HepG2 (cell line): ENCODE data around the gene NMNAT3. TPM values are rescaled to one million over a fixed set of nuclear protein-coding genes. Genes with fewer than 3 reads are reported as not detected.
A peak's percentile ranks its signal among the peaks of the same experiment; 100 is the strongest.

Source experiments
- ATAC-seq: fragments of 200-7000 bp; cut with Tn5 transposase; 3 replicates; pipeline ENCODE4 v1.9.1; 2020; ENCODE audit warnings: mild to moderate bottlenecking, moderate library complexity
- BruUV-seq: library from RNA; stranded (reverse); fragments of 400-500 nt; replicated peaks from 2 replicates; lab custom pipeline; 2021; lab: Mats Ljungman, UMichigan
- CTCF ChIA-PET: fragments of 300-600 bp; formaldehyde crosslinking; extraction: SDS; loops from one replicate; lab custom pipeline; 2021; ENCODE audit warnings: low total read pairs, inconsistent platforms, low intra/inter-chr PET ratio; lab: Yijun Ruan, JAX
- POLR2A ChIA-PET: fragments of 350-600 bp; sonication (Branson Sonifier 250); formaldehyde crosslinking; loops from one replicate; lab custom pipeline; 2020; ENCODE audit warnings: antibody characterized with exemption, inconsistent platforms; lab: Yijun Ruan, JAX
- DNase-seq: peaks from one replicate; pipeline ENCODE4 v3.0.0-alpha.2; 2015; ENCODE audit warnings: low spot score
- FAIRE-seq: peaks from 3 replicates; lab custom pipeline; 2011; peaks lifted over from hg19 to GRCh38; lab: Jason Lieb, UNC
- H2AFZ ChIP-seq: one replicate; pipeline ENCODE4 v1.6.1; 2011; ENCODE audit warnings: low read length, inconsistent platforms
- H3K27ac ChIP-seq: fragments of 300-600 bp; 3 replicates; pipeline ENCODE4 v1.8.0; 2011; ENCODE audit warnings: mixed run types, mild to moderate bottlenecking, mixed read lengths, low read length, inconsistent platforms; ENCODE audit not compliant: insufficient read depth; ENCODE audit errors: extremely low read length
- H3K27me3 ChIP-seq, 2 experiments: fragments of 200-600 bp in 1 of 2; 2 replicates in 1 of 2; 3 replicates in 1 of 2; pipeline versions ENCODE4 v1.6.0 to v1.8.0; 2011; ENCODE audit warnings: low read length in 2 of 2, mild to moderate bottlenecking in 2 of 2, moderate library complexity in 2 of 2, inconsistent platforms in 1 of 2; ENCODE audit not compliant: insufficient read depth in 2 of 2, control insufficient read depth in 1 of 2
- H3K36me3 ChIP-seq, 2 experiments: fragments of 200-600 bp in 1 of 2; replicated peaks in 1 of 2; 2 replicates in 1 of 2; 3 replicates in 1 of 2; pipeline versions ENCODE4 v1.5.1 to v1.8.0; 2011; ENCODE audit warnings: low read length in 2 of 2, inconsistent platforms in 1 of 2; ENCODE audit not compliant: insufficient read depth in 2 of 2, control insufficient read depth in 1 of 2
- H3K4me1 ChIP-seq: 2 replicates; pipeline ENCODE4 v1.5.1; 2012; ENCODE audit warnings: low read length, inconsistent platforms; ENCODE audit not compliant: insufficient read depth
- H3K4me2 ChIP-seq: 2 replicates; pipeline ENCODE4 v1.6.0; 2011; ENCODE audit warnings: low read depth, low read length, inconsistent platforms
- H3K4me3 ChIP-seq, 3 experiments: fragments of 200-600 bp in 1 of 3; sonication (generic), shearing (Covaris generic) in 1 of 3; replicated peaks in 1 of 3; 2 replicates each; pipeline ENCODE4 v1.5.1; 2011 to 2016; ENCODE audit warnings: low read length in 3 of 3, inconsistent platforms in 2 of 3, low read depth in 2 of 3, mild to moderate bottlenecking in 2 of 3, control low read depth in 1 of 3, mixed read lengths in 1 of 3; ENCODE audit not compliant: insufficient read depth in 1 of 3
- H3K79me2 ChIP-seq: one replicate; pipeline ENCODE4 v1.6.1; 2011; ENCODE audit warnings: low read length, inconsistent platforms; ENCODE audit not compliant: insufficient read depth
- H3K9ac ChIP-seq: 2 replicates; pipeline ENCODE4 v1.6.0; 2011; ENCODE audit warnings: mild to moderate bottlenecking, low read depth, low read length, inconsistent platforms; ENCODE audit not compliant: insufficient read depth
- H3K9me3 ChIP-seq: 2 replicates; pipeline ENCODE4 v1.5.1; 2012; ENCODE audit warnings: mild to moderate bottlenecking, low read length
- H4K20me1 ChIP-seq: 2 replicates; pipeline ENCODE4 v1.6.0; 2011; ENCODE audit warnings: inconsistent platforms, mild to moderate bottlenecking, low read length, moderate library complexity; ENCODE audit not compliant: insufficient read depth
- BHLHE40 ChIP-seq: IDR thresholded peaks from 2 replicates; pipeline ENCODE4 v1.6.1; 2011; ENCODE audit warnings: low read length, improper control_type of control experiment
- CEBPG ChIP-seq: IDR thresholded peaks from 2 replicates; pipeline ENCODE4 v1.6.1; 2016
- CREB1 ChIP-seq, 2 experiments: fragments of 450-650 bp in 1 of 2; IDR thresholded peaks; 2 replicates each; pipeline ENCODE4 v1.6.1; 2016 to 2017; ENCODE audit warnings: control low read depth in 1 of 2, mild to moderate bottlenecking in 1 of 2, missing compliant biosample characterization in 1 of 2, missing genetic modification characterization in 1 of 2
- CREM ChIP-seq, 2 experiments: sonication (generic) in 1 of 2; formaldehyde crosslinking in 1 of 2; IDR thresholded peaks; 2 replicates each; pipeline versions ENCODE4 v1.4.0 to v1.6.1; 2016 to 2020; ENCODE audit warnings: antibody characterized with exemption in 1 of 2, mild to moderate bottlenecking in 1 of 2, missing genetic modification reagents in 1 of 2
- FOSL1 ChIP-seq: sonication (generic); formaldehyde crosslinking; IDR thresholded peaks from 2 replicates; pipeline ENCODE4 v1.9.0; 2021; ENCODE audit warnings: missing genetic modification reagents, borderline replicate concordance
- FOXA3 ChIP-seq: IDR thresholded peaks from 2 replicates; pipeline ENCODE4 v1.6.1; 2016; ENCODE audit warnings: missing genetic modification reagents, missing compliant biosample characterization
- HDAC2 ChIP-seq: sonication (generic); formaldehyde crosslinking; IDR thresholded peaks from 2 replicates; pipeline ENCODE4 v1.4.0; 2020; ENCODE audit warnings: missing genetic modification reagents
- LCORL ChIP-seq, 2 experiments: fragments of 450-650 bp in 1 of 2; sonication (generic) in 1 of 2; formaldehyde crosslinking in 1 of 2; IDR thresholded peaks; 2 replicates each; pipeline versions ENCODE4 v1.5.0 to v1.6.1; 2017 to 2020; ENCODE audit warnings: antibody characterized with exemption in 1 of 2, missing genetic modification reagents in 1 of 2
- NCOR1 ChIP-seq: fragments of 200-600 bp; sonication (generic); IDR thresholded peaks from 2 replicates; pipeline ENCODE4 v1.7.0; 2017; ENCODE audit warnings: antibody characterized with exemption, low read length, borderline replicate concordance
- PLRG1 ChIP-seq: fragments of 450-650 bp; conservative IDR thresholded peaks from 2 replicates; pipeline ENCODE4 v1.6.1; 2016
- PPARG ChIP-seq: conservative IDR thresholded peaks from 2 replicates; pipeline ENCODE4 v1.6.1; 2016; ENCODE audit warnings: missing biosample characterization, missing genetic modification reagents
- REL ChIP-seq: sonication (generic); formaldehyde crosslinking; conservative IDR thresholded peaks from 2 replicates; pipeline ENCODE4 v1.8.0; 2022; ENCODE audit warnings: mild to moderate bottlenecking, missing genetic modification reagents, moderate library complexity
- REXO4 ChIP-seq: sonication (generic); formaldehyde crosslinking; IDR thresholded peaks from 2 replicates; pipeline ENCODE4 v1.8.0; 2022; ENCODE audit warnings: missing genetic modification reagents, mild to moderate bottlenecking, borderline replicate concordance
- RXRA ChIP-seq: sonication (generic); formaldehyde crosslinking; IDR thresholded peaks from 2 replicates; pipeline ENCODE4 v1.5.1; 2020; ENCODE audit warnings: missing genetic modification reagents
- SOX13 ChIP-seq, 3 experiments: fragments of 450-650 bp in 1 of 3; sonication (generic) in 1 of 3; formaldehyde crosslinking in 1 of 3; IDR thresholded peaks in 2 of 3; conservative IDR thresholded peaks in 1 of 3; 2 replicates each; pipeline versions ENCODE4 v1.5.0 to v1.6.1; 2016 to 2020; ENCODE audit warnings: antibody characterized with exemption in 1 of 3, mild to moderate bottlenecking in 1 of 3, missing compliant biosample characterization in 1 of 3, missing genetic modification reagents in 1 of 3, moderate library complexity in 1 of 3
- TEAD3 ChIP-seq: optimal IDR thresholded peaks from 2 replicates; pipeline ENCODE3; 2016; ENCODE audit warnings: borderline replicate concordance
- ZEB1 ChIP-seq: IDR thresholded peaks from 2 replicates; pipeline ENCODE4 v1.6.1; 2012; ENCODE audit warnings: mild to moderate bottlenecking, low read depth, inconsistent platforms; ENCODE audit not compliant: insufficient replicate concordance
- ZFX ChIP-seq: sonication (generic); formaldehyde crosslinking; IDR thresholded peaks from 2 replicates; pipeline ENCODE4 v1.4.0; 2020; ENCODE audit warnings: mild to moderate bottlenecking, low read depth, missing genetic modification reagents, moderate library complexity
- ZNF12 ChIP-seq: sonication (generic); formaldehyde crosslinking; IDR thresholded peaks from 2 replicates; pipeline ENCODE4 v1.5.0; 2020; ENCODE audit warnings: missing genetic modification reagents
- ZNF337 ChIP-seq: sonication (generic); formaldehyde crosslinking; IDR thresholded peaks from 2 replicates; pipeline ENCODE4 v1.5.1; 2020; ENCODE audit warnings: missing genetic modification reagents, low read depth, mild to moderate bottlenecking, borderline replicate concordance
- WGBS: methylation state at CpG from one replicate; pipeline ENCODE4 v1.1.6; 2017; ENCODE audit warnings: low lambda C conversion rate; 5-methylcytosine and 5-hydroxymethylcytosine counted together
- in situ Hi-C: cut with HindIII; loops from 2 replicates; pipeline ENCODE4 v1.10.0; 2017; ENCODE audit warnings: low pct_unique_long_range_greater_than_20kb; ENCODE audit not compliant: extremely low pct_ligation_motif_present
- intact Hi-C: fragments of 100-400 bp; cut with micrococcal nuclease; formaldehyde crosslinking; loops from one replicate; pipeline ENCODE4 v1.10.0; 2022; ENCODE audit not compliant: unreplicated experiment
- polyA plus RNA-seq, 8 experiments: library from polyadenylated mRNA; depleted of rRNA in 3 of 8; stranded (reverse) in 7 of 8; unstranded in 1 of 8; fragments of >200 nt; fragmentation: Illumina TruSeq in 4 of 8; extraction: Trizol in 4 of 8; gene quantifications; 2 replicates each; pipeline versions ENCODE4 v1.2.1 to v1.2.3, GENCODE V29; 2011 to 2016; ENCODE audit warnings: low read depth in 4 of 8, missing spikeins in 1 of 8, mixed read lengths in 1 of 8; ENCODE audit not compliant: insufficient read depth in 1 of 8
- total RNA-seq, 5 experiments: library from RNA; depleted of rRNA; stranded (reverse); fragments of >200 nt; fragmentation: Illumina TruSeq; extraction: Trizol; gene quantifications; 2 replicates each; pipeline ENCODE4 v1.2.3, GENCODE V29; 2016; ENCODE audit warnings: low read depth in 1 of 5
- TF ChIP-seq, protein P1 (sequence below): sonication (generic); formaldehyde crosslinking; IDR thresholded peaks from 2 replicates; pipeline ENCODE4 v1.5.1; 2020; ENCODE audit warnings: missing genetic modification reagents, mild to moderate bottlenecking, borderline replicate concordance
- TF ChIP-seq, protein P2 (sequence below): IDR thresholded peaks from 2 replicates; pipeline ENCODE4 v1.6.1; 2018; ENCODE audit warnings: missing genetic modification reagents

NMNAT3 gene
- total and polyA plus RNA-seq, 2 of the 13 experiments (the other 11 are each of a cell fraction or from before 2014, with no cell fraction given), result 6.1 to 7.0 TPM

DNA sequence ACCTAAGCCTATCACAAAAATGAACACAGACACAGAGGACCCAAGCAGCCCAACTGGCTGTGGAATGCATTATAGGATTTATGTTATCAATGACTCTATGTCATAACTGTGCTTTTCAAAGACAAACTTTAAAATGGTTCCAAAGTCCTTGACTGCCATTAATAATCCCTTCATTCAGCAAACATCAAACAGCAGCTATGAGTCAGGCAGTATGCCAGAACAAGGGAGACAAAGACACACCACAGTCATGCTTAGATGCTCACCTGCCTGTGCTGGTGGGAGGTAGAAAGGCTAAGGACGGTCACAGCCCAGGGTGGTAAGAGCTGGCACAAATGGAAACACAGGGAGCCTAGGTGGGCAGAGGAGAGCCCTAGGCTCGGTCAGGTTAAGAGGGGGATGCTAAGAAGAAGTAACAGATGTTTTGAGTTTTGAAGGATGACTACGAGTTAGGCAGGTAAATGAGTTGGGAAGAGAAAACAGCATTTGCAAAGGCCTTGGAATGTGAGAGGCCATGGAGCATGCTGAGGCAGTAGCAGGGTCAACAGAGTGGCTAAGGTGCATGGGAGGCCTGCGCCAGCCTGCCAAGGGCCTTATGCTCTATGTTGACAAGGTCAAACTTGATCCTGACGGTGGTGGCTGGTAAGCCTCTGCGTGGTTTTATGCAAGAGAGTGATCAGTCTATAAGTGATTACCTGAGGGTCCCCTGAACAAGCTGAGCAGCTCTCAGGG, 23.0 kb downstream of the NMNAT3 start:
- Histone ChIP-seq H4K20me1 (no peaks in the 10 kb centered on the region), H3K4me1 (peaks cover 40% of the 10 kb centered on the region), H3K27me3 (no peaks in the 10 kb centered on the region), H3K27ac (peak overlapping the region; percentile 73), H3K9ac (peak overlapping the region; percentile 57), H2AFZ (no peak overlapping the region), H3K4me2 (peak overlapping the region; percentile 61), H3K36me3 (no peaks in the 10 kb centered on the region), H3K9me3 (no peaks in the 10 kb centered on the region), H3K79me2 (no peaks in the 10 kb centered on the region), H3K4me3 (peak overlapping the region in 1 of 3 experiments; percentile 47; a peak in 2 of 6 replicates)
- intact Hi-C loops, result loop anchor here (1.0 to 5.0 kb wide), 2 partner anchors 22 to 872 kb away; partner anchors contain the start of gene NMNAT3
- peak; percentile 98 for DNase-seq
- in situ Hi-C loops, result no loop called here
- ATAC-seq, result peak; percentile 97
- BruUV-seq, result TSS peak; percentile 89
- 4% methylated on average over 3 of the region's 6 CpGs for WGBS
- CTCF ChIA-PET, result no interaction called here
- POLR2A ChIA-PET, result interaction anchor here (0.8 to 4.2 kb wide), 2 partner anchors 22 to 265 kb away, joined by 3 to 23 read pairs; partner anchors contain the start of genes COPB2 and NMNAT3
- peak; percentile 81 for FAIRE-seq
- TF ChIP-seq ZFX, result peak; percentile 57
- TF ChIP-seq CEBPG (CRISPR knock-in tag), result peak; percentile 11; the same call in 1 of the 2 replicates
- no peak for TF ChIP-seq PPARG (CRISPR knock-in tag)
- peak; percentile 46; the same call in 1 of the 2 replicates for TF ChIP-seq FOSL1 (CRISPR knock-in tag)
- TF ChIP-seq REXO4, result no peak
- TF ChIP-seq, protein P1, sequence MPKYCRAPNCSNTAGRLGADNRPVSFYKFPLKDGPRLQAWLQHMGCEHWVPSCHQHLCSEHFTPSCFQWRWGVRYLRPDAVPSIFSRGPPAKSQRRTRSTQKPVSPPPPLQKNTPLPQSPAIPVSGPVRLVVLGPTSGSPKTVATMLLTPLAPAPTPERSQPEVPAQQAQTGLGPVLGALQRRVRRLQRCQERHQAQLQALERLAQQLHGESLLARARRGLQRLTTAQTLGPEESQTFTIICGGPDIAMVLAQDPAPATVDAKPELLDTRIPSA (CRISPR knock-in tag), result no peak
- no peak for TF ChIP-seq PLRG1
- no peak for TF ChIP-seq REL
- TF ChIP-seq NCOR1, result peak; percentile 85; the same call in 1 of the 2 replicates
- TF ChIP-seq ZEB1, result peak; percentile 70
- no peak for TF ChIP-seq LCORL (IDR thresholded peaks at IDR 0.05)
- peak; percentile 37; the same call in 1 of the 2 replicates for TF ChIP-seq LCORL (CRISPR knock-in tag; IDR thresholded peaks at IDR 0.05)
- no peak for TF ChIP-seq CREB1 (IDR thresholded peaks at IDR 0.05)
- TF ChIP-seq CREB1 (CRISPR knock-in tag; IDR thresholded peaks at IDR 0.05), result peak; percentile 18; the same call in 1 of the 2 replicates
- TF ChIP-seq, protein P2, sequence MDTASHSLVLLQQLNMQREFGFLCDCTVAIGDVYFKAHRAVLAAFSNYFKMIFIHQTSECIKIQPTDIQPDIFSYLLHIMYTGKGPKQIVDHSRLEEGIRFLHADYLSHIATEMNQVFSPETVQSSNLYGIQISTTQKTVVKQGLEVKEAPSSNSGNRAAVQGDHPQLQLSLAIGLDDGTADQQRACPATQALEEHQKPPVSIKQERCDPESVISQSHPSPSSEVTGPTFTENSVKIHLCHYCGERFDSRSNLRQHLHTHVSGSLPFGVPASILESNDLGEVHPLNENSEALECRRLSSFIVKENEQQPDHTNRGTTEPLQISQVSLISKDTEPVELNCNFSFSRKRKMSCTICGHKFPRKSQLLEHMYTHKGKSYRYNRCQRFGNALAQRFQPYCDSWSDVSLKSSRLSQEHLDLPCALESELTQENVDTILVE (CRISPR knock-in tag), result no peak
- TF ChIP-seq HDAC2 (CRISPR knock-in tag), result peak; percentile 30; the same call in 1 of the 2 replicates
- TF ChIP-seq ZNF337, result no peak
- peak; percentile 45 for TF ChIP-seq TEAD3
- TF ChIP-seq ZNF12, result peak; percentile 5; the same call in 1 of the 2 replicates
- TF ChIP-seq CREM (IDR thresholded peaks at IDR 0.05), result peak; percentile 30; the same call in 1 of the 2 replicates
- no peak for TF ChIP-seq CREM (CRISPR knock-in tag; IDR thresholded peaks at IDR 0.05)
- peak; percentile 63; the same call in 1 of the 2 replicates for TF ChIP-seq BHLHE40
- peak; percentile 65; the same call in 1 of the 2 replicates for TF ChIP-seq RXRA
- no peak for TF ChIP-seq SOX13 (IDR thresholded peaks at IDR 0.05)
- peak in 1 of 2 experiments; percentile 79; a peak in 2 of 4 replicates for TF ChIP-seq SOX13 (CRISPR knock-in tag; conservative IDR thresholded peaks at IDR 0.05 in 1 of 2, IDR thresholded peaks at IDR 0.05 in 1 of 2)
- TF ChIP-seq FOXA3 (CRISPR knock-in tag), result 0 out of 2 replicates have a peak, but pooled peaks have one; percentile 7
